IMR-90 (cell line): ENCODE data around the gene TUBGCP2. TPM values are rescaled to one million over a fixed set of nuclear protein-coding genes. Genes with fewer than 3 reads are reported as not detected.

Experiments used
- ATAC-seq: fragments of 200-7000 bp; cut with Tn5 transposase; 2 replicates; pipeline ENCODE4 v1.9.1; 2020; ENCODE audit warnings: low read depth, mild to moderate bottlenecking, moderate library complexity
- BruUV-seq: library from RNA; stranded (reverse); fragments of 400-500 nt; replicated peaks from 2 replicates; lab custom pipeline; 2021; lab: Mats Ljungman, UMichigan
- CTCF ChIA-PET: fragments of 300-600 bp; formaldehyde crosslinking; extraction: SDS; loops from one replicate; lab custom pipeline; 2021; ENCODE audit warnings: antibody characterized with exemption; lab: Yijun Ruan, JAX
- POLR2A ChIA-PET: fragments of 300-600 bp; sonication (Branson Sonifier 250); formaldehyde crosslinking; loops from one replicate; lab custom pipeline; 2022; ENCODE audit warnings: antibody characterized with exemption; ENCODE audit not compliant: unreplicated experiment; lab: Charles Lee
- DNase-seq: peaks from one replicate; pipeline ENCODE4 v3.0.0; 2013
- H2AFZ ChIP-seq: replicated peaks from 2 replicates; pipeline ENCODE3; 2013; ENCODE audit warnings: low read length, mild to moderate bottlenecking; ENCODE audit not compliant: poor library complexity
- H2AK5ac ChIP-seq: 2 replicates; pipeline ENCODE4 v1.6.1; 2013; ENCODE audit warnings: low read depth, low read length, inconsistent platforms
- H2AK9ac ChIP-seq: replicated peaks from 2 replicates; pipeline ENCODE3; 2013; ENCODE audit warnings: mild to moderate bottlenecking, low read depth, low read length, moderate library complexity; ENCODE audit not compliant: poor library complexity
- H2BK120ac ChIP-seq: 2 replicates; pipeline ENCODE4 v1.6.1; 2013; ENCODE audit warnings: low read depth, low read length, inconsistent platforms
- H2BK15ac ChIP-seq: 3 replicates; pipeline ENCODE4 v1.6.1; 2013; ENCODE audit warnings: low read depth, low read length, inconsistent platforms
- H2BK20ac ChIP-seq: 2 replicates; pipeline ENCODE4 v1.6.1; 2013; ENCODE audit warnings: low read depth, mild to moderate bottlenecking, inconsistent platforms, low read length, moderate library complexity
- H2BK5ac ChIP-seq: 2 replicates; pipeline ENCODE4 v1.6.1; 2013; ENCODE audit warnings: mild to moderate bottlenecking, low read depth, low read length, inconsistent platforms; ENCODE audit not compliant: poor library complexity, severe bottlenecking
- H3K14ac ChIP-seq: replicated peaks from 2 replicates; pipeline ENCODE4 v1.6.1; 2013; ENCODE audit warnings: low read depth, low read length, inconsistent platforms
- H3K18ac ChIP-seq: 2 replicates; pipeline ENCODE4 v1.6.1; 2013; ENCODE audit warnings: low read depth, low read length, control low read depth
- H3K23ac ChIP-seq: 2 replicates; pipeline ENCODE4 v1.6.1; 2013; ENCODE audit warnings: low read depth, low read length, inconsistent platforms
- H3K27ac ChIP-seq: 2 replicates; pipeline ENCODE4 v1.5.1; 2013; ENCODE audit warnings: mild to moderate bottlenecking, control low read depth, low read length; ENCODE audit not compliant: insufficient read depth
- H3K27me3 ChIP-seq: 2 replicates; pipeline ENCODE4 v1.6.1; 2013; ENCODE audit warnings: low read length; ENCODE audit not compliant: control insufficient read depth, insufficient read depth
- H3K36me3 ChIP-seq: 2 replicates; pipeline ENCODE4 v1.6.1; 2013; ENCODE audit warnings: low read length, mixed read lengths; ENCODE audit not compliant: control insufficient read depth, insufficient read depth
- H3K4ac ChIP-seq: 2 replicates; pipeline ENCODE4 v1.6.1; 2013; ENCODE audit warnings: low read depth, low read length, inconsistent platforms
- H3K4me1 ChIP-seq: 2 replicates; pipeline ENCODE4 v1.6.1; 2013; ENCODE audit warnings: low read length, mixed read lengths; ENCODE audit not compliant: control insufficient read depth, insufficient read depth
- H3K4me2 ChIP-seq: 2 replicates; pipeline ENCODE4 v1.6.1; 2013; ENCODE audit warnings: low read depth, mild to moderate bottlenecking, control low read depth, low read length, moderate library complexity
- H3K4me3 ChIP-seq: 2 replicates; pipeline ENCODE4 v1.5.1; 2013; ENCODE audit warnings: low read depth, mild to moderate bottlenecking, control low read depth, low read length, moderate library complexity; ENCODE audit not compliant: insufficient read depth
- H3K56ac ChIP-seq: 2 replicates; pipeline ENCODE4 v1.6.1; 2013; ENCODE audit warnings: low read length, inconsistent platforms; ENCODE audit not compliant: insufficient read depth; ENCODE audit errors: extremely low read depth
- H3K79me1 ChIP-seq, 2 experiments: 2 replicates each; pipeline ENCODE4 v1.6.1; 2013; ENCODE audit warnings: low read length in 2 of 2, inconsistent platforms in 1 of 2, low read depth in 1 of 2
- H3K9ac ChIP-seq: 2 replicates; pipeline ENCODE4 v1.6.1; 2013; ENCODE audit warnings: low read depth, low read length, control low read depth
- H3K9me1 ChIP-seq: 2 replicates; pipeline ENCODE4 v1.6.1; 2013; ENCODE audit warnings: low read length, inconsistent platforms; ENCODE audit not compliant: insufficient read depth
- H3K9me3 ChIP-seq: 2 replicates; pipeline ENCODE4 v1.6.1; 2013; ENCODE audit warnings: low read length; ENCODE audit not compliant: control insufficient read depth, insufficient read depth
- H4K20me1 ChIP-seq: 2 replicates; pipeline ENCODE4 v1.6.1; 2013; ENCODE audit warnings: low read length, inconsistent platforms; ENCODE audit not compliant: insufficient read depth
- H4K5ac ChIP-seq: 2 replicates; pipeline ENCODE4 v1.6.1; 2013; ENCODE audit warnings: mild to moderate bottlenecking, low read depth, low read length, control low read depth
- H4K8ac ChIP-seq, 2 experiments: 2 replicates each; pipeline ENCODE4 v1.6.1; 2013; ENCODE audit warnings: low read depth in 2 of 2, low read length in 2 of 2, control low read depth in 1 of 2, inconsistent platforms in 1 of 2
- H4K91ac ChIP-seq: 2 replicates; pipeline ENCODE4 v1.6.1; 2013; ENCODE audit warnings: low read depth, low read length, inconsistent platforms; ENCODE audit not compliant: insufficient read depth
- CTCF ChIP-seq: conservative IDR thresholded peaks from 2 replicates; pipeline ENCODE4 v1.5.1; 2012; ENCODE audit warnings: mild to moderate bottlenecking, low read depth, low read length, improper control_type of control experiment
- MAFK ChIP-seq: IDR thresholded peaks from 2 replicates; pipeline ENCODE4 v1.6.1; 2012; ENCODE audit warnings: low read depth, low read length, improper control_type of control experiment
- SMC3 ChIP-seq: fragments of 150-350 bp; IDR thresholded peaks from 2 replicates; pipeline ENCODE4 v1.6.1; 2016; ENCODE audit warnings: low read depth, mild to moderate bottlenecking, antibody characterized with exemption, low read length, moderate library complexity
- WGBS, 2 experiments: methylation state at CpG; one replicate each; pipeline versions ENCODE4 v1.1.5 to v1.1.7; 2013; ENCODE audit warnings: missing lambda C conversion rate in 2 of 2; ENCODE audit not compliant: insufficient read length in 1 of 2; ENCODE audit errors: extremely low coverage in 2 of 2; 5-methylcytosine and 5-hydroxymethylcytosine counted together
- dilution Hi-C: fragments of 300-500 bp; cut with HindIII; formaldehyde crosslinking; loops from one replicate; pipeline ENCODE4 v1.14.3; 2018; ENCODE audit warnings: low sequenced_read_pairs; ENCODE audit not compliant: unreplicated experiment
- in situ Hi-C: fragments of 300-500 bp; cut with MboI; formaldehyde crosslinking; loops from 3 replicates; pipeline ENCODE4 v1.14.3; 2019; ENCODE audit warnings: low sequenced_read_pairs, inconsistent platforms, mixed read lengths
- intact Hi-C: fragments of 100-400 bp; cut with micrococcal nuclease; formaldehyde crosslinking; loops from 2 replicates; pipeline ENCODE4 v1.10.0; 2022
- polyA plus RNA-seq, 3 experiments: library from polyadenylated mRNA; depleted of rRNA; stranded (reverse); fragments of >200 nt; gene quantifications; 2 replicates each; pipeline ENCODE4 v1.2.3, GENCODE V29; 2012; ENCODE audit warnings: low replicate concordance in 1 of 3
- total RNA-seq: library from RNA; depleted of rRNA; stranded (reverse); fragments of >200 nt; gene quantifications from 2 replicates; pipeline ENCODE4 v1.2.3, GENCODE V29; 2012

The TUBGCP2 gene
- total and polyA plus RNA-seq, 2 of the 4 experiments (the other 2 are of a cell fraction), result 48.1 to 72.6 TPM

GRCh38 chr10:133355266-133355665 lies 46.6 kb upstream of the TUBGCP2 start:
- no peak overlapping the region for H4K91ac ChIP-seq
- H2BK120ac ChIP-seq, result no peak overlapping the region
- dilution Hi-C loops, result no loop called here
- intact Hi-C loops, result no loop called here
- no peak overlapping the region for H3K4ac ChIP-seq
- no peak overlapping the region for H4K5ac ChIP-seq
- H4K20me1 ChIP-seq, result peaks cover 3% of the 10 kb centered on the region
- ATAC-seq, result no peak
- no peak overlapping the region for H3K14ac ChIP-seq
- no peak overlapping the region for H3K4me2 ChIP-seq
- peaks cover 8 to 13% of the 10 kb centered on the region in 2 experiments; a peak in 2 of 4 replicates for H3K79me1 ChIP-seq
- H3K9me3 ChIP-seq, result no peaks in the 10 kb centered on the region
- no peaks in the 10 kb centered on the region for H3K27me3 ChIP-seq
- no peak overlapping the region for H3K18ac ChIP-seq
- no peak overlapping the region for H2AFZ ChIP-seq
- in situ Hi-C loops, result no loop called here
- WGBS, 2 experiments, result 80% methylated on average over 1 of the region's 6 CpGs; no CpG with 5 or more reads in 1 of the 2 experiments
- TF ChIP-seq MAFK (no peak), SMC3 (no peak), CTCF (no peak)
- H3K23ac ChIP-seq, result no peak overlapping the region
- CTCF ChIA-PET, result no interaction called here
- H2AK5ac ChIP-seq, result no peak overlapping the region
- POLR2A ChIA-PET, result no interaction called here
- H3K9ac ChIP-seq, result no peak overlapping the region
- H4K8ac ChIP-seq, result no peak overlapping the region
- no peak overlapping the region for H3K4me3 ChIP-seq
- H2AK9ac ChIP-seq, result no peak overlapping the region
- H3K4me1 ChIP-seq, result peaks cover 6% of the 10 kb centered on the region; the same call in 1 of the 2 replicates
- no peak overlapping the region for H2BK20ac ChIP-seq
- DNase-seq, result no peak
- no peak overlapping the region for H3K56ac ChIP-seq
- no peaks in the 10 kb centered on the region for H3K9me1 ChIP-seq
- H3K36me3 ChIP-seq, result peaks cover 5% of the 10 kb centered on the region; the same call in 1 of the 2 replicates
- no peak overlapping the region for H3K27ac ChIP-seq
- H2BK15ac ChIP-seq, result no peak overlapping the region
- H2BK5ac ChIP-seq, result no peak overlapping the region
- BruUV-seq, result no TSS peak
